ENCODE measurements around the gene ALOXE3. TPM values are rescaled to one million over a fixed set of nuclear protein-coding genes. Genes with fewer than 3 reads are reported as not detected.

Gene ALOXE3
- total and polyA plus RNA-seq, 12 donors, result not detected

- H3K9me3 ChIP-seq (replicated peaks in 1 of 3), result no peaks in the 10 kb centered on the region
- WGBS, 4 donors, result 47 to 52% (median 51%) methylated on average over 8 to 9 of the region's 9 CpGs
- no peaks in the 10 kb centered on the region for H3K36me3 ChIP-seq (replicated peaks in 1 of 2)
- H3K4me1 ChIP-seq (replicated peaks in 1 of 2), result no peaks in the 10 kb centered on the region
- peaks cover 5% of the 10 kb centered on the region for H3K27me3 ChIP-seq
- no peak overlapping the region for H3K4me3 ChIP-seq
- intact Hi-C loops (cut with DNase I), result loop anchor here in 1 of 2 donors (10.0 kb wide), 1 partner anchor 224 kb away; the partner anchor contains the start of gene ARHGEF15
- DNase-seq, result no peak
- no peak overlapping the region for H3K27ac ChIP-seq
- TF ChIP-seq CTCF (IDR thresholded peaks at IDR 0.05), result no peak
- no peak for TF ChIP-seq POLR2A (IDR thresholded peaks at IDR 0.05)
Measured at GRCh38 chr17:8091033-8091687, 27.2 kb downstream of the ALOXE3 start.

GRCh38 chr17:8089728-8090127 is 28.6 kb downstream of the ALOXE3 start:
- WGBS, 4 donors, result 61 to 72% (median 70%) methylated on average over 6 of the region's 6 CpGs
- H3K4me3 ChIP-seq, result no peak overlapping the region
- H3K9me3 ChIP-seq (replicated peaks in 1 of 3), result no peaks in the 10 kb centered on the region
- no peak overlapping the region for H3K27ac ChIP-seq
- intact Hi-C loops (cut with DNase I), result loop anchor here in 1 of 2 donors (10.0 kb wide), 1 partner anchor 225 kb away; the partner anchor contains the start of gene ARHGEF15
- H3K4me1 ChIP-seq (replicated peaks in 1 of 2), result no peaks in the 10 kb centered on the region
- DNase-seq, result no peak
- TF ChIP-seq POLR2A (IDR thresholded peaks at IDR 0.05), result no peak
- no peak for TF ChIP-seq CTCF (IDR thresholded peaks at IDR 0.05)
- peaks cover 10% of the 10 kb centered on the region for H3K27me3 ChIP-seq
- no peaks in the 10 kb centered on the region for H3K36me3 ChIP-seq (replicated peaks in 1 of 2)

- H3K4me3 ChIP-seq, result no peak overlapping the region
- TF ChIP-seq POLR2A (IDR thresholded peaks at IDR 0.05), result no peak
- TF ChIP-seq CTCF (IDR thresholded peaks at IDR 0.05), result no peak
- no peaks in the 10 kb centered on the region for H3K9me3 ChIP-seq (replicated peaks in 1 of 3)
- H3K27me3 ChIP-seq, result peaks cover 26% of the 10 kb centered on the region
- H3K4me1 ChIP-seq (replicated peaks in 1 of 2), result no peaks in the 10 kb centered on the region
- H3K36me3 ChIP-seq (replicated peaks in 1 of 2), result no peaks in the 10 kb centered on the region
- 64 to 73% (median 69%) methylated on average over 3 to 5 of the region's 5 CpGs for WGBS, 4 donors
- intact Hi-C loops (cut with DNase I), result no loop called here
- no peak overlapping the region for H3K27ac ChIP-seq
- no peak for DNase-seq
Measured at GRCh38 chr17:8087952-8088230, 30.4 kb downstream of the ALOXE3 start.

GRCh38 chr17:8087075-8087951 is 31.0 kb downstream of the ALOXE3 start, which contains the start of gene ALOX12B:
ALOX12B (minus strand) TSS chr17:8087716; CDS start chr17:8087442, 274 bp downstream.
- TF ChIP-seq CTCF (IDR thresholded peaks at IDR 0.05) (no peak), POLR2A (IDR thresholded peaks at IDR 0.05) (no peak)
- Histone ChIP-seq H3K36me3 (replicated peaks in 1 of 2) (no peaks in the 10 kb centered on the region), H3K9me3 (replicated peaks in 1 of 3) (no peaks in the 10 kb centered on the region), H3K4me1 (replicated peaks in 1 of 2) (no peaks in the 10 kb centered on the region), H3K4me3 (no peak within 1 kb of the TSS), H3K27ac (no peak within 1 kb of the TSS), H3K27me3 (peaks cover 28% of the 10 kb centered on the region)
- no peak for DNase-seq
- 78 to 85% (median 80%) methylated on average over 16 to 20 of the region's 20 CpGs for WGBS, 4 donors
- intact Hi-C loops (cut with DNase I), result no loop called here
